Liver (tissue), 3 donors: Measurements from ENCODE around the gene BANP.

Experiments
- TAF1 ChIP-seq: conservative IDR thresholded peaks from 2 replicates; pipeline ENCODE4 v1.6.1; 2016; ENCODE audit warnings: antibody characterized with exemption, mild to moderate bottlenecking
- TF ChIP-seq, protein P1 (sequence below): fragments of 150-350 bp; IDR thresholded peaks from 2 replicates; pipeline ENCODE4 v1.5.1; 2017; ENCODE audit warnings: improper control_type of control experiment, low read depth, low read length; ENCODE audit not compliant: missing input control
- donor health status: healthy.
- donor health status: healthy.

GRCh38 chr16:88010968-88011483, 59.8 kb downstream of the BANP start:
- TF ChIP-seq, protein P1, sequence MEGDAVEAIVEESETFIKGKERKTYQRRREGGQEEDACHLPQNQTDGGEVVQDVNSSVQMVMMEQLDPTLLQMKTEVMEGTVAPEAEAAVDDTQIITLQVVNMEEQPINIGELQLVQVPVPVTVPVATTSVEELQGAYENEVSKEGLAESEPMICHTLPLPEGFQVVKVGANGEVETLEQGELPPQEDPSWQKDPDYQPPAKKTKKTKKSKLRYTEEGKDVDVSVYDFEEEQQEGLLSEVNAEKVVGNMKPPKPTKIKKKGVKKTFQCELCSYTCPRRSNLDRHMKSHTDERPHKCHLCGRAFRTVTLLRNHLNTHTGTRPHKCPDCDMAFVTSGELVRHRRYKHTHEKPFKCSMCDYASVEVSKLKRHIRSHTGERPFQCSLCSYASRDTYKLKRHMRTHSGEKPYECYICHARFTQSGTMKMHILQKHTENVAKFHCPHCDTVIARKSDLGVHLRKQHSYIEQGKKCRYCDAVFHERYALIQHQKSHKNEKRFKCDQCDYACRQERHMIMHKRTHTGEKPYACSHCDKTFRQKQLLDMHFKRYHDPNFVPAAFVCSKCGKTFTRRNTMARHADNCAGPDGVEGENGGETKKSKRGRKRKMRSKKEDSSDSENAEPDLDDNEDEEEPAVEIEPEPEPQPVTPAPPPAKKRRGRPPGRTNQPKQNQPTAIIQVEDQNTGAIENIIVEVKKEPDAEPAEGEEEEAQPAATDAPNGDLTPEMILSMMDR: no peak
- TF ChIP-seq TAF1: no peak
